CD4-positive, alpha-beta T cell (primary cell): Measurements from ENCODE around the gene PI4K2B. TPM values are rescaled to one million over a fixed set of nuclear protein-coding genes. Genes with fewer than 3 reads are reported as not detected.

Source experiments
- ATAC-seq: fragments of 200-7000 bp; cut with Tn5 transposase; one replicate; pipeline ENCODE4 v1.10.0; 2022; ENCODE audit warnings: mild to moderate bottlenecking; ENCODE audit not compliant: poor library complexity
- CTCF ChIA-PET: fragments of 350-600 bp; sonication (Branson Sonifier 250); formaldehyde crosslinking; loops from one replicate; lab custom pipeline; 2021; ENCODE audit warnings: antibody characterized with exemption, inconsistent platforms; lab: Charles Lee
- POLR2A ChIA-PET: fragments of 350-600 bp; sonication (Branson Sonifier 250); formaldehyde crosslinking; loops from one replicate; lab custom pipeline; 2021; ENCODE audit warnings: antibody characterized with exemption, inconsistent platforms; lab: Charles Lee
- DNase-seq, 14 experiments: peaks; one replicate each; pipeline ENCODE4 v3.0.0-alpha.2; 2013 to 2020; ENCODE audit warnings: mixed read lengths in 2 of 14
- H3K27ac ChIP-seq, 2 donors: one replicate each; pipeline versions ENCODE4 v1.5.1 to v1.7.0; 2013; ENCODE audit warnings: low read length in 2 of 2, low read depth in 1 of 2, mild to moderate bottlenecking in 1 of 2
- H3K27me3 ChIP-seq, 2 experiments: 1 replicate in 1 of 2; 2 replicates in 1 of 2; pipeline versions ENCODE4 v1.6.1 to v1.7.0; 2013; ENCODE audit warnings: low read length in 2 of 2, control low read depth in 1 of 2, mild to moderate bottlenecking in 1 of 2, moderate library complexity in 1 of 2; ENCODE audit not compliant: insufficient read depth in 2 of 2, control insufficient read depth in 1 of 2
- H3K36me3 ChIP-seq: one replicate; pipeline ENCODE4 v1.6.1; 2013; ENCODE audit warnings: low read length, control low read depth; ENCODE audit not compliant: insufficient read depth
- H3K4me1 ChIP-seq: one replicate; pipeline ENCODE4 v1.6.1; 2013; ENCODE audit warnings: low read length, control low read depth; ENCODE audit not compliant: insufficient read depth
- H3K4me3 ChIP-seq: one replicate; pipeline ENCODE4 v1.5.1; 2013; ENCODE audit warnings: mild to moderate bottlenecking, low read length, moderate library complexity
- H3K9me3 ChIP-seq, 2 experiments: 1 replicate in 1 of 2; 2 replicates in 1 of 2; pipeline versions ENCODE4 v1.6.1 to v1.7.0; 2013; ENCODE audit warnings: low read length in 2 of 2, mild to moderate bottlenecking in 2 of 2, control low read depth in 1 of 2, moderate library complexity in 1 of 2; ENCODE audit not compliant: control insufficient read depth in 1 of 2, insufficient read depth in 1 of 2
- H3K27ac Mint-ChIP-seq: one replicate; pipeline ENCODE4 v1.8.0; 2020; ENCODE audit warnings: mixed read lengths
- H3K27me3 Mint-ChIP-seq: one replicate; pipeline ENCODE4 v1.8.0; 2021; ENCODE audit warnings: mixed read lengths
- H3K36me3 Mint-ChIP-seq: one replicate; pipeline ENCODE4 v1.8.0; 2021; ENCODE audit warnings: low read depth, mixed read lengths
- H3K4me1 Mint-ChIP-seq: one replicate; pipeline ENCODE4 v1.8.0; 2021; ENCODE audit warnings: low read depth, mixed read lengths
- H3K4me3 Mint-ChIP-seq: one replicate; pipeline ENCODE4 v1.8.0; 2020; ENCODE audit warnings: mild to moderate bottlenecking, mixed read lengths
- H3K9me3 Mint-ChIP-seq: one replicate; pipeline ENCODE4 v1.8.0; 2020; ENCODE audit warnings: mixed read lengths
- intact Hi-C, 2 experiments: fragments of 100-400 bp; cut with DNase I in 1 of 2; cut with micrococcal nuclease in 1 of 2; formaldehyde crosslinking; loops; one replicate each; pipeline versions ENCODE4 v1.15.1 to v1.9.0; 2023 to 2025; cut with DNase I, micrococcal nuclease
- total RNA-seq, 174 experiments: library from RNA in 2 of 174; stranded (reverse) in 2 of 174; gene quantifications; one replicate each; pipeline ENCODE4 v1.2.3 and lab custom pipeline; 2021 to 2026
- TF ChIP-seq, protein P1 (sequence below): fragments of 200-600 bp; IDR thresholded peaks from one replicate; pipeline ENCODE4 v1.8.0; 2022; ENCODE audit warnings: antibody characterized with exemption, mild to moderate bottlenecking

The PI4K2B gene
- total RNA-seq, 2 experiments from 2014 or later = 7.0 to 7.2 TPM

DNA sequence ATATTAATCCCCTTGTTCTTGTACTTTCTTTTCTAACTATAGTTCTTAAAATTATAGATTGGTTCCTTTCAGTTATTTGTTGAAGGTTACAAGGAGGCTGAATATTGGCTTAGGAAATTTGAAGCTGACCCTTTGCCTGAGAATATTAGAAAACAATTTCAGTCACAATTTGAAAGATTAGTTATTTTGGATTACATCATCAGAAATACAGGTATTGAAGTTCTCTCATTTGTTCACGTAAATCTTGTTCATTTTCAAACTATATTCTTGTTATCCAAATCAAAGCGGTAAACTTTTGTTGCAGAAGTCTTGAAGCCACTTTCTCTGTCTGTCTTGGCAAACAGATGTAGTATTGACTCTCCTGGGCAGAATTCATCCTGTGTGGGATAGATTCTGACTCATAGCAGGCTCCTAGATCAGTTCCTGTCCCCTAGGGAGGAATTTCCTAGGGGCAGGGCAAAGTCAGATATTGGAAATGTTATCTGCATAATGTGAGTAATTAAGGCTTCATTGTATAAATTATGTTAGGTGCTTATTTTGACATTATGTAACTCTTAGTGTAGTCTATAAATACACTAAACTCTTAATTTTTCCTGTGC, 25.2 kb downstream of the PI4K2B start:
- no peak for ATAC-seq
- Mint-ChIP-seq H3K9me3 (no peaks in the 10 kb centered on the region), H3K4me1 (no peaks in the 10 kb centered on the region), H3K4me3 (no peak overlapping the region), H3K27ac (no peak overlapping the region), H3K27me3 (no peaks in the 10 kb centered on the region), H3K36me3 (peaks cover 73% of the 10 kb centered on the region)
- H3K4me3 ChIP-seq = no peak overlapping the region
- intact Hi-C loops = no loop called here
- no peak for DNase-seq
- no peaks in the 10 kb centered on the region for H3K4me1 ChIP-seq
- H3K27me3 ChIP-seq = no peaks in the 10 kb centered on the region
- no peaks in the 10 kb centered on the region for H3K9me3 ChIP-seq
- H3K27ac ChIP-seq = no peak overlapping the region
- POLR2A ChIA-PET = no interaction called here
- peaks cover 63% of the 10 kb centered on the region for H3K36me3 ChIP-seq
- CTCF ChIA-PET = no interaction called here
- TF ChIP-seq, protein P1, sequence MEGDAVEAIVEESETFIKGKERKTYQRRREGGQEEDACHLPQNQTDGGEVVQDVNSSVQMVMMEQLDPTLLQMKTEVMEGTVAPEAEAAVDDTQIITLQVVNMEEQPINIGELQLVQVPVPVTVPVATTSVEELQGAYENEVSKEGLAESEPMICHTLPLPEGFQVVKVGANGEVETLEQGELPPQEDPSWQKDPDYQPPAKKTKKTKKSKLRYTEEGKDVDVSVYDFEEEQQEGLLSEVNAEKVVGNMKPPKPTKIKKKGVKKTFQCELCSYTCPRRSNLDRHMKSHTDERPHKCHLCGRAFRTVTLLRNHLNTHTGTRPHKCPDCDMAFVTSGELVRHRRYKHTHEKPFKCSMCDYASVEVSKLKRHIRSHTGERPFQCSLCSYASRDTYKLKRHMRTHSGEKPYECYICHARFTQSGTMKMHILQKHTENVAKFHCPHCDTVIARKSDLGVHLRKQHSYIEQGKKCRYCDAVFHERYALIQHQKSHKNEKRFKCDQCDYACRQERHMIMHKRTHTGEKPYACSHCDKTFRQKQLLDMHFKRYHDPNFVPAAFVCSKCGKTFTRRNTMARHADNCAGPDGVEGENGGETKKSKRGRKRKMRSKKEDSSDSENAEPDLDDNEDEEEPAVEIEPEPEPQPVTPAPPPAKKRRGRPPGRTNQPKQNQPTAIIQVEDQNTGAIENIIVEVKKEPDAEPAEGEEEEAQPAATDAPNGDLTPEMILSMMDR = no peak

DNA sequence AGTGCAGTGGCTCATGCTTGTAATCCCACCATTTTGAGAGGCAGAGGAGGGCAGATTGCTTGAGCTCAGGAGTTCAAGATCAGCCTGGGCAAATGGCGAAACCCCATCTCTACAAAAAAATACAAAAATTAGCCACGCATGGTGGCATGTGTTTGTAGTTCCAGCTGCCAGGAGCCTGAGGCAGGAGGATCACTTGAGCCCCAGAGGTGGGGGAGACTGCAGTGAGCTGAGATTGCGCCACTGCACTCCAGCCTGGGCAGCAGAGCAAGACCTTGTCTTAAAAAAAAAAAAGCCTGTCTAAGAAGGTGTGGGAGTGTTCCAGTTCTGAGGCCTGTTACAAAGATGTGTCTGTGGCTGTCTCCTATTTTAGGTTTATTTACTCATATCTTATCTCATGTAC, 38.0 kb downstream of the PI4K2B start:
- H3K4me3 Mint-ChIP-seq = no peak overlapping the region
- H3K36me3 Mint-ChIP-seq = peaks cover 62% of the 10 kb centered on the region
- DNase-seq (no peak), ATAC-seq (no peak)
- intact Hi-C loops = no loop called here
- H3K9me3 Mint-ChIP-seq = no peaks in the 10 kb centered on the region
- H3K9me3 ChIP-seq = no peaks in the 10 kb centered on the region
- H3K27ac Mint-ChIP-seq = no peak overlapping the region
- no peaks in the 10 kb centered on the region for H3K27me3 ChIP-seq
- H3K27ac ChIP-seq = no peak overlapping the region
- POLR2A ChIA-PET = no interaction called here
- CTCF ChIA-PET = interaction anchor here (1.0 kb wide), 1 partner anchor 10 kb away, joined by 3 read pairs; no protein-coding TSS in a partner anchor
- TF ChIP-seq, protein P1 = no peak
- no peaks in the 10 kb centered on the region for H3K27me3 Mint-ChIP-seq
- no peak overlapping the region for H3K4me3 ChIP-seq
- peaks cover 45% of the 10 kb centered on the region for H3K36me3 ChIP-seq
- no peaks in the 10 kb centered on the region for H3K4me1 ChIP-seq
- H3K4me1 Mint-ChIP-seq = no peaks in the 10 kb centered on the region

DNA sequence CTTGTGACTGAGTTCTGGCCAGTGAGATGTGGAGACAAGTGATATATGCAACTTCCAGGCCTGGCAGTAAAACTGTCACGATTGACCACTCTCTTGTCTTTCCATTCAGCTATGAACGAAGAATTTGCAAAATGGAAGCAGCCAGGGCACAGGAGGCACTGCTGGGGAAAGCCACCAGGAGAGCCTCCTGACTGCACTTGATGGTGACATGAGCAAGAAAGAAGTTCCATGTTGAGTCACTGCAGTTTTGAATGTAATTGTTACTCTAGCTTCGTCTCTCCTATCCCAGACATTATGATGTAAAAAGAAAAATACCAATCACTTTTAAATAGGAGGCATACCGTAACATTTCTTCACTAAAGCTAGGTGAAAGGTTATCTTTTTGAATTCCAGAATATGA, 46.4 kb downstream of the PI4K2B start:
- Mint-ChIP-seq H3K4me3 (no peak overlapping the region), H3K27me3 (no peaks in the 10 kb centered on the region), H3K36me3 (peaks cover 41% of the 10 kb centered on the region), H3K9me3 (no peaks in the 10 kb centered on the region), H3K4me1 (no peaks in the 10 kb centered on the region), H3K27ac (no peak overlapping the region)
- H3K27me3 ChIP-seq = no peaks in the 10 kb centered on the region
- no peak for ATAC-seq
- ChIA-PET POLR2A (no interaction called here), CTCF (interaction anchor here (0.7 to 1.0 kb wide), 2 partner anchors 32 kb away, joined by 3 to 4 read pairs; partner anchors contain the start of gene ZCCHC4)
- DNase-seq = no peak
- H3K4me1 ChIP-seq = no peaks in the 10 kb centered on the region
- H3K27ac ChIP-seq = no peak overlapping the region
- no peaks in the 10 kb centered on the region for H3K9me3 ChIP-seq
- intact Hi-C loops = no loop called here
- TF ChIP-seq, protein P1 = no peak
- no peak overlapping the region for H3K4me3 ChIP-seq
- H3K36me3 ChIP-seq = peaks cover 16% of the 10 kb centered on the region
